IMR-90 (cell line): ENCODE results near the gene SLC22A7. TPM values are rescaled to one million over a fixed set of nuclear protein-coding genes. Genes with fewer than 3 reads are reported as not detected.
"Not testable (repeated sequence)": the region's sequence is repeated elsewhere in the genome, so short reads cannot be mapped to it uniquely, and the experiment has no call there.

Experiments used
- ATAC-seq: fragments of 200-7000 bp; cut with Tn5 transposase; 2 replicates; pipeline ENCODE4 v1.9.1; 2020; ENCODE audit warnings: low read depth, mild to moderate bottlenecking, moderate library complexity
- BruUV-seq: library from RNA; stranded (reverse); fragments of 400-500 nt; replicated peaks from 2 replicates; lab custom pipeline; 2021; lab: Mats Ljungman, UMichigan
- CTCF ChIA-PET: fragments of 300-600 bp; formaldehyde crosslinking; extraction: SDS; loops from one replicate; lab custom pipeline; 2021; ENCODE audit warnings: antibody characterized with exemption; lab: Yijun Ruan, JAX
- POLR2A ChIA-PET: fragments of 300-600 bp; sonication (Branson Sonifier 250); formaldehyde crosslinking; loops from one replicate; lab custom pipeline; 2022; ENCODE audit warnings: antibody characterized with exemption; ENCODE audit not compliant: unreplicated experiment; lab: Charles Lee
- DNase-seq: peaks from one replicate; pipeline ENCODE4 v3.0.0; 2013
- H2AFZ ChIP-seq: replicated peaks from 2 replicates; pipeline ENCODE3; 2013; ENCODE audit warnings: low read length, mild to moderate bottlenecking; ENCODE audit not compliant: poor library complexity
- H2AK5ac ChIP-seq: 2 replicates; pipeline ENCODE4 v1.6.1; 2013; ENCODE audit warnings: low read depth, low read length, inconsistent platforms
- H2AK9ac ChIP-seq: replicated peaks from 2 replicates; pipeline ENCODE3; 2013; ENCODE audit warnings: mild to moderate bottlenecking, low read depth, low read length, moderate library complexity; ENCODE audit not compliant: poor library complexity
- H2BK120ac ChIP-seq: 2 replicates; pipeline ENCODE4 v1.6.1; 2013; ENCODE audit warnings: low read depth, low read length, inconsistent platforms
- H2BK15ac ChIP-seq: 3 replicates; pipeline ENCODE4 v1.6.1; 2013; ENCODE audit warnings: low read depth, low read length, inconsistent platforms
- H2BK20ac ChIP-seq: 2 replicates; pipeline ENCODE4 v1.6.1; 2013; ENCODE audit warnings: low read depth, mild to moderate bottlenecking, inconsistent platforms, low read length, moderate library complexity
- H2BK5ac ChIP-seq: 2 replicates; pipeline ENCODE4 v1.6.1; 2013; ENCODE audit warnings: mild to moderate bottlenecking, low read depth, low read length, inconsistent platforms; ENCODE audit not compliant: poor library complexity, severe bottlenecking
- H3K14ac ChIP-seq: replicated peaks from 2 replicates; pipeline ENCODE4 v1.6.1; 2013; ENCODE audit warnings: low read depth, low read length, inconsistent platforms
- H3K18ac ChIP-seq: 2 replicates; pipeline ENCODE4 v1.6.1; 2013; ENCODE audit warnings: low read depth, low read length, control low read depth
- H3K23ac ChIP-seq: 2 replicates; pipeline ENCODE4 v1.6.1; 2013; ENCODE audit warnings: low read depth, low read length, inconsistent platforms
- H3K27ac ChIP-seq: 2 replicates; pipeline ENCODE4 v1.5.1; 2013; ENCODE audit warnings: mild to moderate bottlenecking, control low read depth, low read length; ENCODE audit not compliant: insufficient read depth
- H3K27me3 ChIP-seq: 2 replicates; pipeline ENCODE4 v1.6.1; 2013; ENCODE audit warnings: low read length; ENCODE audit not compliant: control insufficient read depth, insufficient read depth
- H3K36me3 ChIP-seq: 2 replicates; pipeline ENCODE4 v1.6.1; 2013; ENCODE audit warnings: low read length, mixed read lengths; ENCODE audit not compliant: control insufficient read depth, insufficient read depth
- H3K4ac ChIP-seq: 2 replicates; pipeline ENCODE4 v1.6.1; 2013; ENCODE audit warnings: low read depth, low read length, inconsistent platforms
- H3K4me1 ChIP-seq: 2 replicates; pipeline ENCODE4 v1.6.1; 2013; ENCODE audit warnings: low read length, mixed read lengths; ENCODE audit not compliant: control insufficient read depth, insufficient read depth
- H3K4me2 ChIP-seq: 2 replicates; pipeline ENCODE4 v1.6.1; 2013; ENCODE audit warnings: low read depth, mild to moderate bottlenecking, control low read depth, low read length, moderate library complexity
- H3K4me3 ChIP-seq: 2 replicates; pipeline ENCODE4 v1.5.1; 2013; ENCODE audit warnings: low read depth, mild to moderate bottlenecking, control low read depth, low read length, moderate library complexity; ENCODE audit not compliant: insufficient read depth
- H3K56ac ChIP-seq: 2 replicates; pipeline ENCODE4 v1.6.1; 2013; ENCODE audit warnings: low read length, inconsistent platforms; ENCODE audit not compliant: insufficient read depth; ENCODE audit errors: extremely low read depth
- H3K79me1 ChIP-seq, 2 experiments: 2 replicates each; pipeline ENCODE4 v1.6.1; 2013; ENCODE audit warnings: low read length in 2 of 2, inconsistent platforms in 1 of 2, low read depth in 1 of 2
- H3K9ac ChIP-seq: 2 replicates; pipeline ENCODE4 v1.6.1; 2013; ENCODE audit warnings: low read depth, low read length, control low read depth
- H3K9me1 ChIP-seq: 2 replicates; pipeline ENCODE4 v1.6.1; 2013; ENCODE audit warnings: low read length, inconsistent platforms; ENCODE audit not compliant: insufficient read depth
- H3K9me3 ChIP-seq: 2 replicates; pipeline ENCODE4 v1.6.1; 2013; ENCODE audit warnings: low read length; ENCODE audit not compliant: control insufficient read depth, insufficient read depth
- H4K20me1 ChIP-seq: 2 replicates; pipeline ENCODE4 v1.6.1; 2013; ENCODE audit warnings: low read length, inconsistent platforms; ENCODE audit not compliant: insufficient read depth
- H4K5ac ChIP-seq: 2 replicates; pipeline ENCODE4 v1.6.1; 2013; ENCODE audit warnings: mild to moderate bottlenecking, low read depth, low read length, control low read depth
- H4K8ac ChIP-seq, 2 experiments: 2 replicates each; pipeline ENCODE4 v1.6.1; 2013; ENCODE audit warnings: low read depth in 2 of 2, low read length in 2 of 2, control low read depth in 1 of 2, inconsistent platforms in 1 of 2
- H4K91ac ChIP-seq: 2 replicates; pipeline ENCODE4 v1.6.1; 2013; ENCODE audit warnings: low read depth, low read length, inconsistent platforms; ENCODE audit not compliant: insufficient read depth
- WGBS, 2 experiments: methylation state at CpG; one replicate each; pipeline versions ENCODE4 v1.1.5 to v1.1.7; 2013; ENCODE audit warnings: missing lambda C conversion rate in 2 of 2; ENCODE audit not compliant: insufficient read length in 1 of 2; ENCODE audit errors: extremely low coverage in 2 of 2; 5-methylcytosine and 5-hydroxymethylcytosine counted together
- dilution Hi-C: fragments of 300-500 bp; cut with HindIII; formaldehyde crosslinking; loops from one replicate; pipeline ENCODE4 v1.14.3; 2018; ENCODE audit warnings: low sequenced_read_pairs; ENCODE audit not compliant: unreplicated experiment
- in situ Hi-C: fragments of 300-500 bp; cut with MboI; formaldehyde crosslinking; loops from 3 replicates; pipeline ENCODE4 v1.14.3; 2019; ENCODE audit warnings: low sequenced_read_pairs, inconsistent platforms, mixed read lengths
- intact Hi-C: fragments of 100-400 bp; cut with micrococcal nuclease; formaldehyde crosslinking; loops from 2 replicates; pipeline ENCODE4 v1.10.0; 2022
- polyA plus RNA-seq, 3 experiments: library from polyadenylated mRNA; depleted of rRNA; stranded (reverse); fragments of >200 nt; gene quantifications; 2 replicates each; pipeline ENCODE4 v1.2.3, GENCODE V29; 2012; ENCODE audit warnings: low replicate concordance in 1 of 3
- total RNA-seq: library from RNA; depleted of rRNA; stranded (reverse); fragments of >200 nt; gene quantifications from 2 replicates; pipeline ENCODE4 v1.2.3, GENCODE V29; 2012

Gene SLC22A7
- total and polyA plus RNA-seq, 2 of the 4 experiments (the other 2 are of a cell fraction), result not detected

DNA sequence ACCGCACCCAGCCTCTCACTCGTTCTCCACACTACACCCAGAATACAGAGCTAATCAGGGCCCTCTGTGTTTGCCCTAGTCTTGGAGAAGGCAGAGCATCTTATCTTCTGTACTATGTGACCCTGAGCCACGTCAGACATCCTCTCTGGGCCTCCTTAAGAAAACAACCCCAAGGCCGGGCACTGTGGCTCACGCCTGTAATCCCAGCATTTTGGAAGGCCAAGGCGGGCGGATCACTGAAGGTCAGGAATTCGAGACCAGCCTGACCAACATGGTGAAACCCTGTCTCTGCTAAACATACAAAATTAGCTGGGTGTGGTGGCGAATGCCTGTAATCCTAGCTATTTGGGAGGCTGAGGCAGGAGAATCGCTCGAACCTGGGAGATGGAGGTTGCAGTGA lies 4.9 kb downstream of the SLC22A7 start:
- H2BK5ac ChIP-seq, H2AK9ac ChIP-seq, H3K56ac ChIP-seq, ATAC-seq, H2BK15ac ChIP-seq, POLR2A ChIA-PET, in situ Hi-C loops, H3K14ac ChIP-seq, H3K9me3 ChIP-seq, H4K8ac ChIP-seq, H2BK120ac ChIP-seq, H4K91ac ChIP-seq, DNase-seq, H2AFZ ChIP-seq, H3K79me1 ChIP-seq, H3K4me1 ChIP-seq, H4K5ac ChIP-seq, CTCF ChIA-PET, H3K4me3 ChIP-seq, H4K20me1 ChIP-seq, H3K4ac ChIP-seq, H2BK20ac ChIP-seq, H2AK5ac ChIP-seq, H3K18ac ChIP-seq, intact Hi-C loops, H3K4me2 ChIP-seq, BruUV-seq, dilution Hi-C loops, H3K9me1 ChIP-seq, H3K23ac ChIP-seq, H3K9ac ChIP-seq, H3K36me3 ChIP-seq, H3K27ac ChIP-seq: not testable (repeated sequence)
- peaks cover 56% of the 10 kb centered on the region for H3K27me3 ChIP-seq
- WGBS, 2 experiments, result 78% methylated on average over 5 of the region's 11 CpGs; no CpG with 5 or more reads in 1 of the 2 experiments
